GM19324 (cell line): ENCODE measurements around the gene NOM1.
"Not testable (repeated sequence)": the region's sequence is repeated elsewhere in the genome, so short reads cannot be mapped to it uniquely, and the experiment has no call there.

ENCODE experiments used
- ATAC-seq: cut with Tn5 transposase; IDR thresholded peaks from one replicate; pipeline ENCODE4 v1.9.1; 2021; ENCODE audit warnings: mild to moderate bottlenecking, moderate library complexity; ENCODE audit not compliant: unreplicated experiment, low FRiP score

The NOM1 gene

GRCh38 chr7:156940421-156941122 lies 8.9 kb upstream of the NOM1 start:
- no peak for ATAC-seq

- ATAC-seq = no peak
These were observed 7.9 kb upstream of the NOM1 start for GRCh38 chr7:156941393-156942182.

- ATAC-seq = no peak
These were observed 6.8 kb upstream of the NOM1 start for GRCh38 chr7:156942708-156943090.

GRCh38 chr7:156943091-156944041 lies 6.1 kb upstream of the NOM1 start:
- ATAC-seq = no peak

- no peak for ATAC-seq
These were observed 4.6 kb upstream of the NOM1 start for GRCh38 chr7:156944876-156945275.

- no peak for ATAC-seq
These were observed 2.2 kb upstream of the NOM1 start for GRCh38 chr7:156947120-156947843.

- no peak for ATAC-seq
These were observed 1.2 kb upstream of the NOM1 start for GRCh38 chr7:156948361-156948760.

- ATAC-seq = no peak
These were observed 908 bp downstream of the NOM1 start for GRCh38 chr7:156950381-156950858.

GRCh38 chr7:156953215-156953614 lies 3.7 kb downstream of the NOM1 start:
- ATAC-seq = not testable (repeated sequence)

- ATAC-seq = no peak
These were observed 5.4 kb downstream of the NOM1 start for GRCh38 chr7:156954941-156955340.

GRCh38 chr7:156956727-156957126 lies 7.2 kb downstream of the NOM1 start:
- ATAC-seq = no peak

- peak; percentile 77 for ATAC-seq
These were observed 12.6 kb downstream of the NOM1 start for GRCh38 chr7:156962145-156962544.

GRCh38 chr7:156962897-156963296 lies 13.4 kb downstream of the NOM1 start:
- ATAC-seq = no peak

- no peak for ATAC-seq
These were observed 14.0 kb downstream of the NOM1 start for GRCh38 chr7:156963472-156963871.

GRCh38 chr7:156964971-156965370 lies 15.5 kb downstream of the NOM1 start:
- ATAC-seq = no peak

- no peak for ATAC-seq
These were observed 16.9 kb downstream of the NOM1 start for GRCh38 chr7:156966387-156966786.

- no peak for ATAC-seq
These were observed 18.7 kb downstream of the NOM1 start for GRCh38 chr7:156968183-156968582.

- ATAC-seq = no peak
These were observed 20.5 kb downstream of the NOM1 start for GRCh38 chr7:156969972-156970420.

GRCh38 chr7:156975620-156976019 lies 26.1 kb downstream of the NOM1 start:
- no peak for ATAC-seq

GRCh38 chr7:156979007-156979606 lies 29.6 kb downstream of the NOM1 start:
- no peak for ATAC-seq
